K562 (cell line): ENCODE data around the gene TRERF1. TPM values are rescaled to one million over a fixed set of nuclear protein-coding genes. Genes with fewer than 3 reads are reported as not detected.
A peak's percentile ranks its signal among the peaks of the same experiment; 100 is the strongest.

Source experiments
- CBFA2T3 ChIP-seq: fragments of 450-650 bp; IDR thresholded peaks from 2 replicates; pipeline ENCODE4 v1.6.1; 2017
- CREBBP ChIP-seq: IDR thresholded peaks from one replicate; pipeline ENCODE4 v1.6.1; 2012; ENCODE audit warnings: low read depth, mild to moderate bottlenecking, control low read depth, inconsistent platforms, low read length
- EGR1 ChIP-seq: fragments of 450-650 bp; conservative IDR thresholded peaks from 2 replicates; pipeline ENCODE4 v1.6.1; 2017; ENCODE audit warnings: mild to moderate bottlenecking
- ELF4 ChIP-seq: fragments of 450-650 bp; formaldehyde crosslinking; IDR thresholded peaks from 2 replicates; pipeline ENCODE4 v1.4.0; 2022; ENCODE audit warnings: missing genetic modification characterization
- ESRRA ChIP-seq: fragments of 450-650 bp; IDR thresholded peaks from 2 replicates; pipeline ENCODE4 v1.6.1; 2014; ENCODE audit warnings: low read depth, mild to moderate bottlenecking, moderate library complexity, borderline replicate concordance
- FOXK1 ChIP-seq: sonication (generic); formaldehyde crosslinking; IDR thresholded peaks from 2 replicates; pipeline ENCODE4 v1.8.0; 2022; ENCODE audit warnings: missing genetic modification reagents, mild to moderate bottlenecking, borderline replicate concordance
- GTF2B ChIP-seq: IDR thresholded peaks from 2 replicates; pipeline ENCODE4 v1.6.1; 2011; ENCODE audit not compliant: insufficient read length; ENCODE audit errors: extremely low read depth
- HDAC3 ChIP-seq: fragments of 450-650 bp; IDR thresholded peaks from 2 replicates; pipeline ENCODE4 v1.6.1; 2018; ENCODE audit warnings: borderline replicate concordance, mild to moderate bottlenecking, moderate library complexity; ENCODE audit not compliant: partially characterized antibody
- HNRNPL ChIP-seq: fragments of 200-400 bp; formaldehyde crosslinking; IDR thresholded peaks from 2 replicates; pipeline ENCODE4 v1.6.1; 2017; ENCODE audit warnings: low read depth, mild to moderate bottlenecking, low read length
- KAT8 ChIP-seq: fragments of 450-650 bp; IDR thresholded peaks from 2 replicates; pipeline ENCODE4 v1.6.1; 2016; ENCODE audit warnings: low read depth, mild to moderate bottlenecking
- MAFG ChIP-seq: fragments of 450-650 bp; conservative IDR thresholded peaks from 2 replicates; pipeline ENCODE4 v1.6.1; 2016; ENCODE audit warnings: missing genetic modification characterization, missing compliant biosample characterization
- MCM3 ChIP-seq: fragments of 450-650 bp; IDR thresholded peaks from 2 replicates; pipeline ENCODE4 v1.6.1; 2016
- MCM5 ChIP-seq: fragments of 450-650 bp; IDR thresholded peaks from 2 replicates; pipeline ENCODE4 v1.6.1; 2016; ENCODE audit warnings: low read depth
- MCM7 ChIP-seq, 2 experiments: fragments of 450-650 bp; IDR thresholded peaks; 2 replicates each; pipeline ENCODE4 v1.6.1; 2016 to 2018
- MLX ChIP-seq, 2 experiments: fragments of 450-650 bp in 1 of 2; sonication (generic) in 1 of 2; formaldehyde crosslinking; conservative IDR thresholded peaks; 2 replicates each; pipeline versions ENCODE4 v1.4.0 to v1.8.1; 2020 to 2022; ENCODE audit warnings: mild to moderate bottlenecking in 1 of 2, missing genetic modification reagents in 1 of 2
- PKNOX1 ChIP-seq: fragments of 450-650 bp; IDR thresholded peaks from 2 replicates; pipeline ENCODE4 v1.6.1; 2016
- PURB ChIP-seq: sonication (generic); formaldehyde crosslinking; IDR thresholded peaks from 2 replicates; pipeline ENCODE4 v1.9.0; 2021; ENCODE audit warnings: low read depth, mild to moderate bottlenecking, missing genetic modification reagents
- SP2 ChIP-seq: IDR thresholded peaks from 2 replicates; pipeline ENCODE4 v1.6.1; 2011; ENCODE audit warnings: mild to moderate bottlenecking, low read depth, low read length, moderate library complexity; ENCODE audit not compliant: poor library complexity, severe bottlenecking; ENCODE audit errors: extremely low read depth
- TBL1XR1 ChIP-seq, 2 experiments: IDR thresholded peaks; 2 replicates each; pipeline ENCODE4 v1.6.1; 2012; ENCODE audit warnings: improper control_type of control experiment in 2 of 2, low read length in 2 of 2, mild to moderate bottlenecking in 1 of 2
- ZBTB43 ChIP-seq: sonication (generic); formaldehyde crosslinking; IDR thresholded peaks from 2 replicates; pipeline ENCODE4 v1.8.0; 2023; ENCODE audit warnings: mild to moderate bottlenecking, missing genetic modification reagents
- ZNF263 ChIP-seq: sonication (generic); formaldehyde crosslinking; IDR thresholded peaks from 2 replicates; pipeline ENCODE4 v1.8.0; 2022; ENCODE audit warnings: mild to moderate bottlenecking, missing genetic modification reagents, borderline replicate concordance
- ZNF507 ChIP-seq: conservative IDR thresholded peaks from 2 replicates; pipeline ENCODE4 v1.6.1; 2017; ENCODE audit warnings: missing genetic modification characterization, missing compliant biosample characterization
- ZNF75A ChIP-seq: fragments of 450-650 bp; formaldehyde crosslinking; IDR thresholded peaks from 2 replicates; pipeline ENCODE4 v1.4.0; 2020; ENCODE audit warnings: mild to moderate bottlenecking
- ZNF785 ChIP-seq: fragments of 250-450 bp; sonication (Bioruptor Pico); IDR thresholded peaks from 2 replicates; pipeline ENCODE4 v1.4.0; 2020; ENCODE audit warnings: mild to moderate bottlenecking
- polyA plus RNA-seq, 8 experiments: library from polyadenylated mRNA; depleted of rRNA in 4 of 8; stranded (reverse) in 5 of 8; unstranded in 3 of 8; fragments of >200 nt; fragmentation: Nextera tagmentation in 2 of 8; fragmentation: Illumina TruSeq in 1 of 8; extraction: Ambion mirVana in 2 of 8; extraction: Trizol in 1 of 8; gene quantifications; 2 replicates each; pipeline versions ENCODE4 v1.2.1 to v1.2.3, GENCODE V29; 2011 to 2014; ENCODE audit warnings: inconsistent platforms in 1 of 8, missing spikeins in 1 of 8
- total RNA-seq, 7 experiments: library from RNA; depleted of rRNA in 6 of 7; stranded (reverse); fragments of >200 nt in 6 of 7; fragmentation: Illumina TruSeq in 2 of 7; extraction: Trizol in 2 of 7; gene quantifications; 2 replicates each; pipeline versions ENCODE4 v1.2.1 to v1.2.3, GENCODE V29; 2011 to 2021; ENCODE audit warnings: low replicate concordance in 1 of 7

Gene TRERF1
- total and polyA plus RNA-seq, 9 of the 15 experiments (the other 6 are each of a cell fraction or from before 2014, with no cell fraction given), result 0.04 to 0.20 (median 0.07) TPM; not detected in 3

- TF ChIP-seq ZBTB43 (CRISPR knock-in tag) (peak; percentile 62; the same call in 1 of the 2 replicates), HDAC3 (peak; percentile 94), CREBBP (no peak), MLX (CRISPR knock-in tag; conservative IDR thresholded peaks at IDR 0.05) (no peak), KAT8 (peak; percentile 12; the same call in 1 of the 2 replicates), MCM7 (IDR thresholded peaks at IDR 0.05) (no peak), FOXK1 (CRISPR knock-in tag) (0 out of 2 replicates have a peak, but pooled peaks have one; percentile 56), PURB (no peak), MAFG (peak; percentile 58; the same call in 1 of the 2 replicates), GTF2B (no peak), MCM5 (no peak), ZNF507 (tag) (no peak), TBL1XR1 (IDR thresholded peaks at IDR 0.05; ENCODE audit: low read length in 2 of 2) (peak; percentile 72 to 91; a peak in 3 of 4 replicates), ESRRA (no peak), ZNF785 (CRISPR knock-in tag) (no peak), EGR1 (peak; percentile 82), ZNF263 (no peak; the same call in 1 of the 2 replicates), SP2 (no peak), ZNF75A (CRISPR knock-in tag) (no peak), CBFA2T3 (peak; percentile 100), PKNOX1 (peak; percentile 96), MCM3 (no peak), ELF4 (CRISPR knock-in tag) (peak; percentile 95), HNRNPL (no peak)
Measured at GRCh38 chr6:42197555-42198362, 254.0 kb downstream of the TRERF1 start (continued).
